Measurements from ENCODE around the gene MPDU1. TPM values are rescaled to one million over a fixed set of nuclear protein-coding genes. Genes with fewer than 3 reads are reported as not detected.

MPDU1 gene
- total RNA-seq, 1 donor from 2014 or later: 25.9 TPM

GRCh38 chr17:7558544-7559319, 24.9 kb upstream of the MPDU1 start, which contains the start of gene TNFSF13:
TSS of gene TNFSF13 (plus strand) at chr17:7558750. CDS start at chr17:7559040, 290 bp downstream.
- intact Hi-C loops (cut with DNase I): loop anchor here (5.0 kb wide), 2 partner anchors 46 to 246 kb away; no protein-coding TSS in a partner anchor
- ATAC-seq (ENCODE audit: poor library complexity): peak; percentile 16

DNA sequence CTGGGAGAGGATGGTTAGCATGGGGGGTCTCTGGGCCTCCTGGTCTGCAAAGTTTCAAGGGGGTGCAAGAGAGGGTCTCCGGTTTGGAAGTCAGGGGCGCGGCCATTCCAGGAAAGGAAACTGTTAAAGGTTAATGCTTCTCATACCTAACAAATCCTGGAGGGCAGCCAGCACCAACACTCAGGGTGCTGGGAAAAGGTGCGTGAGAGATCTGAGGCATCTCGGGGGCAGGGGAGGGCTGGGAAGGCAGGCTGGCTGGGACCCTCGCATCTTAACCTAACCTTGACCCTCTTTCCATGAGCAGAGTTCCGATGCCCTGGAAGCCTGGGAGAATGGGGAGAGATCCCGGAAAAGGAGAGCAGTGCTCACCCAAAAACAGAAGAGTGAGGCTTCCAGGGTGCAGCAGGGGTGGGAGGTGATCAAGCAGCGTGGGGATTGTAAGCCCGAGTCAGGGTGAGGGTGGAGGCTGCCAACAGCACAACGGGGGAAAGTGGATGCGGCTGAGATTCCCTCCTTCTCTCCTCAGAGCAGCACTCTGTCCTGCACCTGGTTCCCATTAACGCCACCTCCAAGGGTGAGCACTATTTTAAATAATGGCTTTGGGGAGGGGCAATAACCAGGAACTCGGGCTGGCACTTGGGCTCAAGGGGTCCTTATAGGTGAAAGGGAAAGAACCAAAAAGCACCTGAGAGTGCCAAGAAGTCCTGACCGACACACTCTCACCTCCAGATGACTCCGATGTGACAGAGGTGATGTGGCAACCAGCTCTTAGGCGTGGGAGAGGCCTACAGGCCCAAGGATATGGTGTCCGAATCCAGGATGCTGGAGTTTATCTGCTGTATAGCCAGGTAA, 24.1 kb upstream of the MPDU1 start:
- DNase-seq (no peak), ATAC-seq (ENCODE audit: poor library complexity) (no peak)
- intact Hi-C loops (cut with DNase I): loop anchor here (2.0 to 10.0 kb wide), 4 partner anchors 47 to 247 kb away; partner anchors contain the start of genes KCTD11 and TMEM95

More at GRCh38 chr17:7558544-7559319, 24.9 kb upstream of the MPDU1 start, which contains the start of gene TNFSF13:
- DNase-seq: peak; percentile 79

GRCh38 chr17:7560172-7561027, 23.3 kb upstream of the MPDU1 start:
- intact Hi-C loops (cut with DNase I): loop anchor here (2.0 to 10.0 kb wide), 2 partner anchors 124 to 206 kb away; partner anchors contain the start of genes KCTD11 and TMEM95
- DNase-seq (peak; percentile 73), ATAC-seq (ENCODE audit: poor library complexity) (peak; percentile 44)

GRCh38 chr17:7561028-7561575, 22.6 kb upstream of the MPDU1 start:
- intact Hi-C loops (cut with DNase I): loop anchor here (2.0 to 10.0 kb wide), 2 partner anchors 124 to 206 kb away; partner anchors contain the start of genes KCTD11 and TMEM95
- ATAC-seq (ENCODE audit: poor library complexity) (peak; percentile 82), DNase-seq (peak; percentile 94)

DNA sequence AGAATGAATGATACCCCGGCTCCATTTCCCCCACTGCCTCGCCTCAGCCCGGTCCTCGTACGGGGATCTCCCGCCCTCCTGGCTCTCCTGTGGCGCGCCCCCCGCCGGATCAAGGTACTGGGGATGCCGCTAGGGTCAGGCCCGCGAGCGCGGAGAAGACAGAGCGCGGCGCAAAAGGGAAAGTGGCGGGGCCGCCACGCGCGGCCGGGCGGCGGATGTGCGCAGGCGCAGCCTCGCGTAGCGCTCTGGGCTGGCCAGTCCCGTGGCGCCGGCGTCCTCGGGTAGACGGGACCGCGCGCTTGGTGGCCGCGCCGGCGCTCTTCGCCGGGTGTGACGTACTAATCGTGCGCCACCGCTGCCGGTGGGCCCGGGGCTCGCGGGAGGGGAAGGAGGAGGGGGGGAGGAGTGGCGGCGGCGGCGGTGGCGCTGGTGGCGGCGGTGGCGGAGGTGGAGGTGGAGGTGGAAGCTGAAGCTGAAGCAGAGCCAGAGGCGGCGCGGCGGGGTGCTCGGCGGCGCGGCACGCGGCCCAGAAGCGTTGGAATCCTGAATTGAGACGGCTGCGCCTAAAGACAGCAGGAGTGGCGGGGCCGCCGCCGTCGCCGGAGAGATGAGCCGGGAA, 22.0 kb upstream of the MPDU1 start, which contains the start of gene SENP3:
TSS of gene SENP3 (plus strand) at position 331 of the 619 bp plus-strand sequence. CDS start 1,158 bp downstream, outside the sequence.
- peak; percentile 94 for DNase-seq
- intact Hi-C loops (cut with DNase I): loop anchor here (2.0 to 10.0 kb wide), 2 partner anchors 125 to 207 kb away; partner anchors contain the start of genes KCTD11 and TMEM95

DNA sequence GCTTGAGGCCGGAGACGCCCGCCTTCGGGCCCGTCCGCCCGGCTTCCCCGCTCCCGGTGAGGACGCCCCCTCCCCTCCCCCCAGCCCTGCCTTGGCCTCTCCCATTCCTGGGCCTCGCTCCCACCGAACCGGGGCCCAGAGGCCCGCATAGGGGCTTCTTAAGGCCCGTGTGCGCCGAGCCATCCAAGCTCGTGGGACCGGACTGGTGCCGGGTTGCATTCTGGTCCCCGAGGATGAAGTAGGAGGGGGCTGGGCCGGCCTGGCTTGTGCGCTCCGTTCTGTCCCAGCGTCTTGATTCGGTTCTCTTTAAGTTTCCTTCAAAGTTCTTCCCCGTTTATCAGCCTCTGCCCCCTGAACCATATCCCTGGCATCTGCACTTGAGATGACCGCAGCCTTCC, 21.4 kb upstream of the MPDU1 start:
- DNase-seq (no peak), ATAC-seq (ENCODE audit: poor library complexity) (no peak)
- intact Hi-C loops (cut with DNase I): loop anchor here (10.0 kb wide), 1 partner anchor 207 kb away; the partner anchor contains the start of genes KCTD11 and TMEM95

More for the DNA sequence above, 22.0 kb upstream of the MPDU1 start, which contains the start of gene SENP3:
- ATAC-seq (ENCODE audit: poor library complexity): peak; percentile 90

GRCh38 chr17:7563115-7563869, 20.4 kb upstream of the MPDU1 start:
- intact Hi-C loops (cut with DNase I): loop anchor here (10.0 kb wide), 1 partner anchor 208 kb away; the partner anchor contains the start of genes KCTD11 and TMEM95
- no peak for DNase-seq
- no peak for ATAC-seq (ENCODE audit: poor library complexity)

DNA sequence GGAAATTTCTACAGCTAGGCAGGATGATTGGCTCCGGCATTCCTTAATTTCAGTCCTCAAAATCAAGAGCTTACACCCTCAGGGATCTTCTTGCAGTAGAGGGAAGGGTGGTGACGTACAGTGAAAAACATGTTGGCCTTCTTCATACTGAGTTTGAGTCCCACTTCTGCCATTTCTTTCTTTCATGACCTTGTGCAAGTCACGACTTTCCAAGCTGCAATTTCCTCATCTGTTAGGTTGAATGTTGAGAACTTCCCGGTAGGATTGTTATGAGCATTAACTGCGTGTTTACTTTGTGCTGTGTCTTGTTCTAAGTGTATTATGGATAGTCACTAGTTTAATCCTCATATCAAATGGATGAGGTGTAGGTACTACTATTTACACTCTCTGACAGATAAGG, 14.1 kb upstream of the MPDU1 start:
- ATAC-seq (ENCODE audit: poor library complexity) (no peak), DNase-seq (no peak)
- intact Hi-C loops (cut with DNase I): loop anchor here (10.0 kb wide), 1 partner anchor 215 kb away; the partner anchor contains the start of genes KCTD11 and TMEM95

DNA sequence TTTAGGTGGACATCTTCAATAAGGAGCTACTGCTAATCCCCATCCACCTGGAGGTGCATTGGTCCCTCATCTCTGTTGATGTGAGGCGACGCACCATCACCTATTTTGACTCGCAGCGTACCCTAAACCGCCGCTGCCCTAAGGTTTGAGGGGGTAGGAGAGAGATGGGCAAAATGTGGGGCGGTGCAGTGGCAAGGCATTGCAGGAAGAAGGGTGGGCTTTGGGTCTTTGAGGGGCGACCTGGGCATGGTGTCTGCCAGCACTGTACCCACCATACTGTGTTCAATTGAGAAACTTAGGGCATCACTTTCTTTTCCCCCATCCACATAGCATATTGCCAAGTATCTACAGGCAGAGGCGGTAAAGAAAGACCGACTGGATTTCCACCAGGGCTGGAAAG, 13.3 kb upstream of the MPDU1 start:
- intact Hi-C loops (cut with DNase I): no loop called here
- ATAC-seq (ENCODE audit: poor library complexity): no peak
- DNase-seq: no peak

DNA sequence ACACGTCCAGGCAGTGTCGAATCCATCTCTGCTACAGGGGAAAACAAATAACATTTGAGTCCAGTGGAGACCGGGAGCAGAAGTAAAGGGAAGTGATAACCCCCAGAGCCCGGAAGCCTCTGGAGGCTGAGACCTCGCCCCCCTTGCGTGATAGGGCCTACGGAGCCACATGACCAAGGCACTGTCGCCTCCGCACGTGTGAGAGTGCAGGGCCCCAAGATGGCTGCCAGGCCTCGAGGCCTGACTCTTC, 11.4 kb upstream of the MPDU1 start:
- ATAC-seq (ENCODE audit: poor library complexity) (no peak), DNase-seq (no peak)
- intact Hi-C loops (cut with DNase I): no loop called here

GRCh38 chr17:7572588-7573323, 10.9 kb upstream of the MPDU1 start:
- DNase-seq (peak; percentile 100), ATAC-seq (ENCODE audit: poor library complexity) (peak; percentile 94)
- intact Hi-C loops (cut with DNase I): no loop called here

DNA sequence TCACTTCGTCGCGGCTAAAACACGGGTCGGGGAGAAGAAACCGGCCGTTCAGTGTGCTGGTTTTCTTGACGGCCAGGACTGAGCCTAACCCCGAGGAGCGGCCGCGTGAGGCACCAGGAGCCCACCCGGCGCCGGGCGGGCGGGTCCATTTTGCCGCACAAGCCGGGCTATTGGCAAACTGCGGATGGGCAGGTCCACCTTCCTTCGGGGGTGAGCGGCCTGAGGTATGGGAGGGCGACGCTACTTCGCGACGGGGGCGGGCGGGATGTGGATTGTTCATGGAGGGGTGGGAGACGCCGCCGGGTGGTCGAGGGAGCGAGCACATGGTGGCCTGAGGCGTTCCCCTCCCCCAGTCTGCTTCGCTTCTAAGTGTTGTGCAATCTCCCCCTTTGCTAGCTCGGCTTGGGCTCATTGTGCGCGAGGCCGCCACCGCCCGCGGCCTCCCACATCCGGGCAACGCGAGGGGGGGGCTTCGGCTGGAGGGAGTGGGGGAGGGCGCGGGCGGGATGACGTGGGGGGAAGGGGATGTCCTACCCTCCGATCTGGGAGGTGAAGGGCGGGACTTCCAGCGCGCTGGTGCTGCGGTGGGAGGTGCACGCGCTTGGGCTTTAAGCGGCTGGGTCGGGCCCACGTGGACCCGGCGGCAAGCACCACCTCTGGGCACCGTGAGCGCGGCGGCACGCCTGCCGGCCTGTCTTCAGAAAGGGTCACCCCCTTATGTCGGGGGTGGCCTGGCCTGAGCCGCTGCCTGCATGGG, 10.2 kb upstream of the MPDU1 start:
- DNase-seq (peak; percentile 92), ATAC-seq (ENCODE audit: poor library complexity) (peak; percentile 77)
- intact Hi-C loops (cut with DNase I): no loop called here

DNA sequence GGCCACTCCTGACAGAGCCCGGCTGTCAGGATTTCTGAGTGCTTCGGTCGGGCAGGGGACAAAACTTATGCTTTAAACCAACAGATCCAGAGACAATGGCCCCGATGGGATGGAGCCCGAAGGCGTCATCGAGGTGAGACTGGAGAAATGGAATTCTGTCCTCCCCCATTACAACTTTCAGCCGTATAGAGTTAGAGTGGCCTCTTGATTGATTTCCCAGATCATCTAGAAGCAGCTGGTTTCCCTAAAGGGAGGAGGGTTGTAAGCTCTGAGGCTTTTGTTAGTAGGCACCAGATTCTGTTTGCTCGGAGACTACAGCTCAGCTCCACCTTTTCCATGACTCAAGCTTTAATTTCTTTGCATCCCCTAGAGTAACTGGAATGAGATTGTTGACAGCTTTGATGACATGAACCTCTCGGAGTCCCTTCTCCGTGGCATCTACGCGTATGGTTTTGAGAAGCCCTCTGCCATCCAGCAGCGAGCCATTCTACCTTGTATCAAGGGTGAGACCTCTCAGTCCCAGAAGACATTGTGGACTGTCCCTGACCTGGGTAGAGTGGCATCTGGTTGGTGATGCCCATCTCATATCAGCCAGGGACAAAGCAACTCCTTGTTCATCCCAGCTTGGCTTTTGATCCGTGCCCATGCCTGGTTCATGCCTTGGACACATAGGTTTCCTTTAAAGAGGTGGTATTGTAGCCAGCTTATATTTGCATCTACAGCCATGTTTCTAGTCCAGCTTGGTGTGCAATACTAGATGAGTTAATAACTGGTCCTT, 9.3 kb upstream of the MPDU1 start:
- intact Hi-C loops (cut with DNase I): no loop called here
- ATAC-seq (ENCODE audit: poor library complexity) (no peak), DNase-seq (no peak)

GRCh38 chr17:7575481-7575883, 8.2 kb upstream of the MPDU1 start:
- intact Hi-C loops (cut with DNase I): no loop called here
- ATAC-seq (ENCODE audit: poor library complexity): no peak

DNA sequence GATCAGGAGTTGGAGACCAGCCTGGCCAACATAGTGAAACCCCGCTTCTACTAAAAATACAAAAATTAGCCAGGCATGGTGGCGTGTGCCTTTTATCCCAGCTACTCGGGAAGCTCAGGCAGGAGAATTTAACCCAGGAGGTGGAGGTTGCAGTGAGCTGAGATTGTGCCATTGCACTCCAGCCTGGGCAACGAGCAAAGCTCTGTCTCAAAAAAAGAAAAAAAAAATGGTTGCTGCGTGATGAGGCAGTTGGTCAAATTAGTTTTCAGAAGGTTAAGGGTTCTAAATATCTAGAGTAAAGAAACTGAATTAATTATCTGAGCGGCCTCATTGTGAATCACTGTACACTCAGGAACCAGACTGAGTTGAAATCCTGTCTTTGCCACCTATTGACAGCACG, 7.7 kb upstream of the MPDU1 start:
- ATAC-seq (ENCODE audit: poor library complexity): no peak
- intact Hi-C loops (cut with DNase I): no loop called here
- DNase-seq: no peak

More at GRCh38 chr17:7575481-7575883, 8.2 kb upstream of the MPDU1 start:
- no peak for DNase-seq

All from Right ventricle myocardium superior (tissue), 1 donor.